GM19438 (cell line): ENCODE results near the gene MOB3B.

Source experiments
- ATAC-seq: cut with Tn5 transposase; IDR thresholded peaks from one replicate; pipeline ENCODE4 v1.9.1; 2021; ENCODE audit warnings: low read depth; ENCODE audit not compliant: unreplicated experiment

Gene MOB3B

GRCh38 chr9:27396495-27396894 is 133.1 kb downstream of the MOB3B start:
- ATAC-seq, result no peak

DNA sequence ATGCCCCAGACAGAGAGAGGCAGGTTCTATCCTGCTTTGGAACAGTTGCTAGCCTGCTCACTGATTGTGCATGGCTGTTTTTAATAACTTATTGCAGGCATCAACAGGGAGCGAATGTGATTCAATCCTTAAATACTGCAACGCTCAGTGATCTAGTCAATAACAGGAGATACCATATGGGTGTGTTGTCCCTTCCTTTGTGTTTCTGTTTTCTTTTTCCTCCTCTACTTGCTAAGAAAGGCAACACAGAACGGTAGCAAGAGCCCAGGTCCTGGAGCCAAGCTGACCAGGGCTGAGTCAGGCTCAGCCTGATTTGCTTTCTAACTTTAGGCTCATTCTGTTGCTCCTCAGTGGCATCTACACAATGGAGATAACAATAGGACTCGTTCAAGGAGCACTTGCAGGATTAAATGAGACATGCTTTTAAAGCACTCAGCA is 134.1 kb downstream of the MOB3B start:
- no peak for ATAC-seq

GRCh38 chr9:27394826-27395201 is 134.8 kb downstream of the MOB3B start:
- ATAC-seq, result no peak

GRCh38 chr9:27394154-27394825 is 135.3 kb downstream of the MOB3B start:
- no peak for ATAC-seq

DNA sequence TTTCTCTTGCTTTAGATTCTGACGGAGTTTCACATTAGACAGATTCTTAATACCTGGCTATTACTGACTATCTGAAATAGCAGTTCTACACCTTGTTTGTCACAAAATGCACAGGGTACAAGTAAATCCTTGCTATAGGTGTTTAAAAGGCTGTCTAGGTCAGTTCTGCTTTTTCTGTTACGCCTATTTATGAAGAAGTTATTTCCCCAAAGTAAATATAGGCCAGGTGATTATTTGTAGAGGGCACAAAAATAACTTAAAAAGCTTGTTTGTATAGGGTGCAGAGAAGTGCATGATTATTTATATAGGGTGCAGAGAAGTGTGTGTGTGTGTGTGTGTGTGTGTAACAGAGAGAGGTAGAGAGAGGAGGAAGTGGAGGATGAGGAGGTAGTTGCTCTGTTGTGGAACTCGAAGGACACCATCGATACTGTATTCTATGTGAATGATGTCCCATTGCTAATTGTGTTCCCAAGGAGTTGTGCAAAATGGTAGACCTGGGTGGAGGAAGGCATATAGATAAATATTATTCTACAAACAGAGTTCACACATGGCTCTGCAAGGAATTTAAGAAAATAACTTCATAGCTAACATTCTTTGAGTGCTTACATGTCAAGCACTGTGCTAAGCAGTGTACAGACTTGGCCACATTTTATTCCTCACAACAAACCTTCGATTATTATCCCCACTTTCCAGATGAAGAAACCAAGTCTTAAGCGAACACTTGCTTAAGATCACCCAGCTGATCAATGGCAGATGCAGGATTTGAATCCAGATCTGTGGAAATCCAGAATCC is 136.4 kb downstream of the MOB3B start:
- ATAC-seq, result no peak

- no peak for ATAC-seq
These were observed 137.2 kb downstream of the MOB3B start for GRCh38 chr9:27392451-27392850.

DNA sequence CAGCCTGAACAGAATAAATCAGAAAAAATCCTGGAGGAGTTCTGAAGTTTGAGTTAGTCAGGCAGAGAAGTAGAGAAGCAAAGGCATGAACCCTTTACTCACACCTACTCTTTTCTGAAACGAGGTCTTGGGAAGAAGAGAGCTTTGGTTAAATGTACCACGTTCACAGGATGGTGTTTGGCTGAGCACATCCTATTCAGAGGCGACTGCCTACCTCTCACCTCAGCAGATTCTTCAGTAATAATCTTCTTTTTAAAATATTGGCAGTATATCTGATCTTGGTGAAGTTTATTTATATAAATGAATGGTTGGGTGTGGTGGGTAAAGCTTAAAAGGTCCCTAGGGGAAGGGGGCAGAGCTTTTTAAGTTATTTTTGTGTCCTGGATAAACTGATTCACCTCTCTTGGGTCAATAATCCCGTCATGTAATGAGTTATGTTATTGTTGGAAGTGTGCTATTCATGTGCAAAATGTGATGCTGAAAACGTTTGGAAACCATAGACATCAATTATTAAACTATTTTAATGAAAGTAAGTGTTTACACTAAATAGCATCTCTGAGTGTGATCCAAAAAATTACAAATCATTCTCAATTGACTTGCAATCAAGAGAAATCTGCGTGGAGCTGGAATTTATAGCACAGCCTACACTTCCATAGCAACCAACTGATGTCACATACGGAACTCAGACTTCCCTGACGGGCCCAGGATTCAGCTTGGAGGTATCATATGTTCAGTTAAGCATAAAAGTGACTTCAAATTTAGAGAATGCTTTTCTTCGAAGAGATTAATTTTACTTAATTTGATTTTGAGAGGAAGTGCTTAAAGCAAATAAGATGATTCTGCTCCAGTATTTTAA is 138.3 kb downstream of the MOB3B start:
- no peak for ATAC-seq

GRCh38 chr9:27388150-27388549 is 141.5 kb downstream of the MOB3B start:
- ATAC-seq, result no peak

- ATAC-seq, result no peak
These were observed 141.9 kb downstream of the MOB3B start for GRCh38 chr9:27387722-27388121.

GRCh38 chr9:27386571-27387091 is 143.0 kb downstream of the MOB3B start:
- ATAC-seq, result no peak

GRCh38 chr9:27385606-27386322 is 143.8 kb downstream of the MOB3B start:
- ATAC-seq, result no peak

GRCh38 chr9:27384262-27385014 is 145.2 kb downstream of the MOB3B start:
- ATAC-seq, result no peak

GRCh38 chr9:27383524-27383923 is 146.1 kb downstream of the MOB3B start:
- no peak for ATAC-seq

DNA sequence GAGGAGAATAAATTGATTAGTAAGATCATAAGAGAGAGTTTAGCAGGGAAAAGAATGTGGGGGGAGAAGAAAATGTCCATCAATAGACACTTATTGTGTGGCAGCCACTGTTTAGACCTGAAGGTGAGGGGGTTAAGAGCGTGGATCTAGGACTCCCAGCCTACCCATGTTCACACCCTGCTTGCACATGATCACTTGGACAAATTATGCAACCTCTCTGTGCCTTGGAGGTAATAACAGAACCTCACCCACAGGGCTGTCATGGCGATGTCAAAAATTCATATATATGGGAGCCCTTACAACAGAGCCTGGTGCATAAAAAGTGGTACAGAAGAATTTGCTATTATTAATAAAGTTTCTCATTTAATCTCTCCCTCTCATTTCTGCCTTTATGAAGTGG is 146.6 kb downstream of the MOB3B start:
- no peak for ATAC-seq

- ATAC-seq, result no peak
These were observed 147.3 kb downstream of the MOB3B start for GRCh38 chr9:27382308-27382707.

- ATAC-seq, result peak; percentile 26
These were observed 150.0 kb downstream of the MOB3B start for GRCh38 chr9:27379311-27380251.

DNA sequence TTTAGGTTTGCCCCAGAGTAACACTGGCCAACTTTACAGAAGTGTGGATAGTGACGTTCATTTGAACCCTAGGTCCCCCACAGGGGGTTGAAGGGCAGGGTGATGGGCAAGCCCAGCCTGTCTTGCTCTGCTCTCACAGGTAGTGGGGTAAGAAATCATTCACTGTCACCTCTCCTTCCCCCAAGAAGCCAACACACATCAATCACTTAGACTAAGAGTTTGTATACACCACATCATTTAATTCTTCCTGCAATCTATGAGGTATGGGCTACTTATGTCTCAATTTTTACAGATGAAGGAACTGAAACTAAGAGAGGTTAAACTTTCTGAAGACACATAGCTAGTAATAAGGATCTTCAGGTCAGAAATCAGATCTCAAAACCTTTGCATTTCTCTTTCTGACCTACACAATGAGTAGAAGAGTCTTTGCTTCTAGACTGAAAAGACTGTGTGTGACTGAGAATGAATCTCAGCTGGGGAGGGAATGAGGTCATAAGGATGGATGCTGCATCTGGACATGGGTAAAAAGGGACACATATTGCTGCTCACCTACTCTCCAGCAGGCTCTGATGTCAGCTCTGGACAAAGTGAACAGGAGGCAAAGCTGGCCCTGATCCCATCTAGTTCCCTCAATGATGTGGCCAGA is 151.7 kb downstream of the MOB3B start:
- peak; percentile 77 for ATAC-seq
